ENCODE results near the gene CKS2. TPM values are rescaled to one million over a fixed set of nuclear protein-coding genes. Genes with fewer than 3 reads are reported as not detected.

Gene CKS2
- total and polyA plus RNA-seq, 2 of the 4 experiments (the other 2 are of a cell fraction), result 192 to 261 TPM

DNA sequence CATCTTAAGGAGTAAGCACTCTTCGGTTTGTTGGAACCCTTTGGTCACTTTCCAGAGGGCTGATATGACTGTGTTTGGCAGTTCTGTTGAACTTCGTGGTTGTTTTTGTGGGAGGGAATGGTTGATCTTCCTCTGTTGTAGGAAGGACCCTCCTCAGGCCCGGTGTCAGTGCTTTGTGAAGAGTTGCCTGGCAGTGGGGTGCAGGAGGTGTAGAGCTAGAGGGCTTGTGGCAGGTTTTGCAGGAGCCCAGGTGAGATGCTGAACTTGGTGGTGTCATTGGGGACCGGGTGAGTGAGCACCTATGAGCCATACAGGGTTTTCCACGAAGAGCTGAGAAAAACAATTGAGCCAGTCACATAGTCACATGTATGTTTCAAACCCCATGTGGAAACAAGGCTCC is 34.5 kb downstream of the CKS2 start:
- TF ChIP-seq SMC3 (IDR thresholded peaks at IDR 0.05; ENCODE audit: low read depth, low read length) (no peak), MAFK (IDR thresholded peaks at IDR 0.05; ENCODE audit: low read depth, low read length) (no peak), RCOR1 (IDR thresholded peaks at IDR 0.05; ENCODE audit: insufficient replicate concordance, low read length) (no peak), POLR2A (IDR thresholded peaks at IDR 0.05; ENCODE audit: low read depth, low read length) (no peak), FOS (IDR thresholded peaks at IDR 0.05; ENCODE audit: low read depth, low read length) (no peak), CHD1 (IDR thresholded peaks at IDR 0.05; ENCODE audit: low read depth, low read length) (no peak), MAZ (IDR thresholded peaks at IDR 0.05; ENCODE audit: borderline replicate concordance, low read depth, low read length) (no peak), BHLHE40 (IDR thresholded peaks at IDR 0.05; ENCODE audit: low read depth, low read length) (no peak), CEBPB (IDR thresholded peaks at IDR 0.05; ENCODE audit: low read depth, low read length) (no peak), RFX5 (IDR thresholded peaks at IDR 0.05; ENCODE audit: low read depth, low read length) (no peak), NFE2L2 (IDR thresholded peaks at IDR 0.05; ENCODE audit: low read depth, low read length) (no peak), RAD21 (IDR thresholded peaks at IDR 0.05; ENCODE audit: low read length) (no peak), MXI1 (IDR thresholded peaks at IDR 0.05; ENCODE audit: borderline replicate concordance, low read depth, low read length) (no peak)
- TF ChIP-seq, protein P1, sequence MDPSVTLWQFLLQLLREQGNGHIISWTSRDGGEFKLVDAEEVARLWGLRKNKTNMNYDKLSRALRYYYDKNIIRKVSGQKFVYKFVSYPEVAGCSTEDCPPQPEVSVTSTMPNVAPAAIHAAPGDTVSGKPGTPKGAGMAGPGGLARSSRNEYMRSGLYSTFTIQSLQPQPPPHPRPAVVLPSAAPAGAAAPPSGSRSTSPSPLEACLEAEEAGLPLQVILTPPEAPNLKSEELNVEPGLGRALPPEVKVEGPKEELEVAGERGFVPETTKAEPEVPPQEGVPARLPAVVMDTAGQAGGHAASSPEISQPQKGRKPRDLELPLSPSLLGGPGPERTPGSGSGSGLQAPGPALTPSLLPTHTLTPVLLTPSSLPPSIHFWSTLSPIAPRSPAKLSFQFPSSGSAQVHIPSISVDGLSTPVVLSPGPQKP (IDR thresholded peaks at IDR 0.05; ENCODE audit: borderline replicate concordance, low read depth, low read length), result no peak
- TF ChIP-seq, protein P2, sequence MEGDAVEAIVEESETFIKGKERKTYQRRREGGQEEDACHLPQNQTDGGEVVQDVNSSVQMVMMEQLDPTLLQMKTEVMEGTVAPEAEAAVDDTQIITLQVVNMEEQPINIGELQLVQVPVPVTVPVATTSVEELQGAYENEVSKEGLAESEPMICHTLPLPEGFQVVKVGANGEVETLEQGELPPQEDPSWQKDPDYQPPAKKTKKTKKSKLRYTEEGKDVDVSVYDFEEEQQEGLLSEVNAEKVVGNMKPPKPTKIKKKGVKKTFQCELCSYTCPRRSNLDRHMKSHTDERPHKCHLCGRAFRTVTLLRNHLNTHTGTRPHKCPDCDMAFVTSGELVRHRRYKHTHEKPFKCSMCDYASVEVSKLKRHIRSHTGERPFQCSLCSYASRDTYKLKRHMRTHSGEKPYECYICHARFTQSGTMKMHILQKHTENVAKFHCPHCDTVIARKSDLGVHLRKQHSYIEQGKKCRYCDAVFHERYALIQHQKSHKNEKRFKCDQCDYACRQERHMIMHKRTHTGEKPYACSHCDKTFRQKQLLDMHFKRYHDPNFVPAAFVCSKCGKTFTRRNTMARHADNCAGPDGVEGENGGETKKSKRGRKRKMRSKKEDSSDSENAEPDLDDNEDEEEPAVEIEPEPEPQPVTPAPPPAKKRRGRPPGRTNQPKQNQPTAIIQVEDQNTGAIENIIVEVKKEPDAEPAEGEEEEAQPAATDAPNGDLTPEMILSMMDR (conservative IDR thresholded peaks at IDR 0.05; ENCODE audit: low read depth, low read length), result no peak
- TF ChIP-seq, protein P3, sequence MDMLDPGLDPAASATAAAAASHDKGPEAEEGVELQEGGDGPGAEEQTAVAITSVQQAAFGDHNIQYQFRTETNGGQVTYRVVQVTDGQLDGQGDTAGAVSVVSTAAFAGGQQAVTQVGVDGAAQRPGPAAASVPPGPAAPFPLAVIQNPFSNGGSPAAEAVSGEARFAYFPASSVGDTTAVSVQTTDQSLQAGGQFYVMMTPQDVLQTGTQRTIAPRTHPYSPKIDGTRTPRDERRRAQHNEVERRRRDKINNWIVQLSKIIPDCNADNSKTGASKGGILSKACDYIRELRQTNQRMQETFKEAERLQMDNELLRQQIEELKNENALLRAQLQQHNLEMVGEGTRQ (IDR thresholded peaks at IDR 0.05; ENCODE audit: low read depth, low read length), result no peak
- H2AFZ ChIP-seq (replicated peaks; ENCODE audit: low read length, poor library complexity), result no peak overlapping the region
- H4K91ac ChIP-seq (ENCODE audit: insufficient read depth, low read depth, low read length), result no peak overlapping the region
- no peak overlapping the region for H3K18ac ChIP-seq (ENCODE audit: low read depth, low read length)
- peaks cover 0 to 2% of the 10 kb centered on the region in 2 experiments; a peak in 2 of 4 replicates for H3K79me1 ChIP-seq (ENCODE audit: low read depth in 1 of 2, low read length in 2 of 2)
- H4K20me1 ChIP-seq (ENCODE audit: insufficient read depth, low read length), result peaks cover 4% of the 10 kb centered on the region; the same call in 1 of the 2 replicates
- no peak overlapping the region for H3K4ac ChIP-seq (ENCODE audit: low read depth, low read length)
- no peak overlapping the region for H3K4me3 ChIP-seq (ENCODE audit: insufficient read depth, low read depth, low read length)
- 82% methylated on average over 2 of the region's 5 CpGs; no CpG with 5 or more reads in 1 of the 2 experiments for WGBS, 2 experiments (ENCODE audit: extremely low coverage in 2 of 2, insufficient read length in 1 of 2)
- H3K4me2 ChIP-seq (ENCODE audit: low read depth, low read length), result no peak overlapping the region
- H3K23ac ChIP-seq (ENCODE audit: low read depth, low read length), result no peak overlapping the region
- ChIA-PET POLR2A (ENCODE audit: unreplicated experiment) (no interaction called here), CTCF (no interaction called here)
- no peaks in the 10 kb centered on the region for H3K27me3 ChIP-seq (ENCODE audit: control insufficient read depth, insufficient read depth, low read length)
- no peak overlapping the region for H2BK15ac ChIP-seq (ENCODE audit: low read depth, low read length)
- ATAC-seq (ENCODE audit: low read depth) (no peak), DNase-seq (no peak)
- no peak overlapping the region for H2AK5ac ChIP-seq (ENCODE audit: low read depth, low read length)
- no peak overlapping the region for H2BK20ac ChIP-seq (ENCODE audit: low read depth, low read length)
- H3K27ac ChIP-seq (ENCODE audit: insufficient read depth, low read length), result no peak overlapping the region
- intact Hi-C loops (cut with micrococcal nuclease), result no loop called here
- in situ Hi-C loops (cut with MboI; ENCODE audit: low sequenced_read_pairs), result no loop called here
- BruUV-seq (replicated peaks), result no TSS peak
- H3K36me3 ChIP-seq (ENCODE audit: control insufficient read depth, insufficient read depth, low read length), result peaks cover 56% of the 10 kb centered on the region
- no peak overlapping the region for H4K5ac ChIP-seq (ENCODE audit: low read depth, low read length)
- H2BK5ac ChIP-seq (ENCODE audit: low read depth, low read length, poor library complexity, severe bottlenecking), result no peak overlapping the region
- H3K9me1 ChIP-seq (ENCODE audit: insufficient read depth, low read length), result no peaks in the 10 kb centered on the region; the same call in 1 of the 2 replicates
- H3K9me3 ChIP-seq (ENCODE audit: control insufficient read depth, insufficient read depth, low read length), result no peaks in the 10 kb centered on the region
- dilution Hi-C loops (cut with HindIII; ENCODE audit: low sequenced_read_pairs, unreplicated experiment), result no loop called here
- H3K56ac ChIP-seq (ENCODE audit: extremely low read depth, insufficient read depth, low read length), result no peak overlapping the region
- H2BK120ac ChIP-seq (ENCODE audit: low read depth, low read length), result no peak overlapping the region
- H2AK9ac ChIP-seq (replicated peaks; ENCODE audit: low read depth, low read length, poor library complexity), result no peak overlapping the region
- peaks cover 5% of the 10 kb centered on the region; the same call in 1 of the 2 replicates for H3K4me1 ChIP-seq (ENCODE audit: control insufficient read depth, insufficient read depth, low read length)
- H3K14ac ChIP-seq (replicated peaks; ENCODE audit: low read depth, low read length), result no peak overlapping the region
- no peak overlapping the region for H4K8ac ChIP-seq (ENCODE audit: low read depth in 2 of 2, low read length in 2 of 2)
- H3K9ac ChIP-seq (ENCODE audit: low read depth, low read length), result no peak overlapping the region

Measured in IMR-90 (cell line).